ENCODE data around the gene URGCP. TPM values are rescaled to one million over a fixed set of nuclear protein-coding genes. Genes with fewer than 3 reads are reported as not detected.

Gene URGCP
- total RNA-seq, 1 experiment from 2014 or later: 26.6 TPM

DNA sequence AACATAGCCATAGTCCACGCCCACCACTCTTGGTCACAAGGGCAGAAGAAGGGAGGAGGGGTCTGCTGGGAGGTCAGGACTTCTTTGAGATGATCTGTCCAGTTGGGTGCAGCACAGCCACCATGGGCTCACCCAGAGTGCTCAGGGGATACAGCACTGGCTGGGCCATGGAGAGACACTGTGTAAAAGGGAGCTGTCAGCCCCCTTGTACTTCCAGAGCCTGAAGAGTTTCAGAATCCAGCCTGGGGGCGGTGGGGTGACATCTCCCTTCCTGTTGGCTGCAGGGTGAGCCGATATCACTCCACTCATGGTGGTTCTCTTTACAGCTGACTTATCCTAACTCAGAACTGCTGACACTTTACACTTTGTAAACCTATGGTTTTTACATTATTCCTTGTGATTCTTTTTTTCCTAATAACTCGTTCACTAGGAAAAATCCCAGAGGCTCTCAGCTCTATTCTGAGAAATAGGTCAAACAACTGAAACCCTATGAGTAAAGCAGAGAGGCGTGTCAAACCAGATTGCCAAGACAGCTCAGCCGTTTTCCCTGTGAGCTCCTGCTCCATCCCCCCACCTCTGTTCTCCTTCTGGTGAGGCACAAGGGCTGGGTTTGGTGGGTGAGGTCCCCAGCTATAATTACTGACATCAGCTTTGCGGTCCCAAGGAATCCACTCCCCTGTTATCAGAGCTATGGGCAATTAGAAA is 33.8 kb downstream of the URGCP start:
- Histone ChIP-seq H3K4me3 (ENCODE audit: low read depth, low read length, poor library complexity, severe bottlenecking) (no peak overlapping the region), H3K27me3 (replicated peaks; ENCODE audit: insufficient read depth, low read depth, low read length, poor library complexity) (no peaks in the 10 kb centered on the region), H3K27ac (ENCODE audit: low read depth, low read length, poor library complexity, severe bottlenecking) (no peak overlapping the region), H3K9me3 (ENCODE audit: low read depth, low read length, poor library complexity, severe bottlenecking) (no peaks in the 10 kb centered on the region), H3K4me1 (ENCODE audit: insufficient read depth, low read length, poor library complexity, severe bottlenecking) (peaks cover 9% of the 10 kb centered on the region), H3K36me3 (ENCODE audit: insufficient read depth, low read length, poor library complexity, severe bottlenecking) (peaks cover 10% of the 10 kb centered on the region)
- CTCF ChIA-PET: no interaction called here
- intact Hi-C loops (cut with micrococcal nuclease; ENCODE audit: unreplicated experiment): no loop called here
- TF ChIP-seq EZH2 (IDR thresholded peaks at IDR 0.05; ENCODE audit: borderline replicate concordance, low read depth, low read length, poor library complexity, severe bottlenecking): no peak
- TF ChIP-seq, protein P1, sequence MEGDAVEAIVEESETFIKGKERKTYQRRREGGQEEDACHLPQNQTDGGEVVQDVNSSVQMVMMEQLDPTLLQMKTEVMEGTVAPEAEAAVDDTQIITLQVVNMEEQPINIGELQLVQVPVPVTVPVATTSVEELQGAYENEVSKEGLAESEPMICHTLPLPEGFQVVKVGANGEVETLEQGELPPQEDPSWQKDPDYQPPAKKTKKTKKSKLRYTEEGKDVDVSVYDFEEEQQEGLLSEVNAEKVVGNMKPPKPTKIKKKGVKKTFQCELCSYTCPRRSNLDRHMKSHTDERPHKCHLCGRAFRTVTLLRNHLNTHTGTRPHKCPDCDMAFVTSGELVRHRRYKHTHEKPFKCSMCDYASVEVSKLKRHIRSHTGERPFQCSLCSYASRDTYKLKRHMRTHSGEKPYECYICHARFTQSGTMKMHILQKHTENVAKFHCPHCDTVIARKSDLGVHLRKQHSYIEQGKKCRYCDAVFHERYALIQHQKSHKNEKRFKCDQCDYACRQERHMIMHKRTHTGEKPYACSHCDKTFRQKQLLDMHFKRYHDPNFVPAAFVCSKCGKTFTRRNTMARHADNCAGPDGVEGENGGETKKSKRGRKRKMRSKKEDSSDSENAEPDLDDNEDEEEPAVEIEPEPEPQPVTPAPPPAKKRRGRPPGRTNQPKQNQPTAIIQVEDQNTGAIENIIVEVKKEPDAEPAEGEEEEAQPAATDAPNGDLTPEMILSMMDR (conservative IDR thresholded peaks at IDR 0.05; ENCODE audit: low read depth, low read length): no peak
- POLR2A ChIA-PET (ENCODE audit: low non-redundant PET): no interaction called here
- BruUV-seq (replicated peaks): no TSS peak
- no peak for DNase-seq (ENCODE audit: low spot score)

DNA sequence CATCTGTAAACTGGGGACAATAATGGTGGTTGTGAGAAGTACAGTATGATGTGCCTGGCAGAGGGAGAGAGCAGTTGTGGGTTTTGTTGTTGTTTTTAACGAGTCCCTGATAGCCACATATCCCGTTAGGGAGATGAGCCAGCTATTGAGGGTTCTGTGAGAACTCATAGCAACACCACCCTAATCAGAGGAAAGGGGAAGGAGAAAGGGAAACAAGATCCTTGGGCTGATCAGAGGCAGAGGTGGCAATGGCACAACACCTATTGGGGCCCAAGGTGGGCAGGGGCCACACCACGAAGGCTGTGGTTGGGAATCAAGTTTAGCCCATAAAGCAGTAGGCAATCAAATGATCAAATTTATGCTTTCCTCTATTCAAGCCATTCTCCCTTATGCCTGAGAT is 35.3 kb downstream of the URGCP start:
- ChIA-PET POLR2A (ENCODE audit: low non-redundant PET) (no interaction called here), CTCF (no interaction called here)
- H3K27ac ChIP-seq (ENCODE audit: low read depth, low read length, poor library complexity, severe bottlenecking): no peak overlapping the region

GRCh38 chr7:43870316-43870715 is 36.1 kb downstream of the URGCP start:
- Histone ChIP-seq H3K36me3 (ENCODE audit: insufficient read depth, low read length, poor library complexity, severe bottlenecking) (peaks cover 13% of the 10 kb centered on the region), H3K27ac (ENCODE audit: low read depth, low read length, poor library complexity, severe bottlenecking) (no peak overlapping the region), H3K27me3 (replicated peaks; ENCODE audit: insufficient read depth, low read depth, low read length, poor library complexity) (no peaks in the 10 kb centered on the region), H3K4me3 (ENCODE audit: low read depth, low read length, poor library complexity, severe bottlenecking) (no peak overlapping the region), H3K9me3 (ENCODE audit: low read depth, low read length, poor library complexity, severe bottlenecking) (no peaks in the 10 kb centered on the region), H3K4me1 (ENCODE audit: insufficient read depth, low read length, poor library complexity, severe bottlenecking) (peaks cover 9% of the 10 kb centered on the region)
- ChIA-PET POLR2A (ENCODE audit: low non-redundant PET) (no interaction called here), CTCF (no interaction called here)
- BruUV-seq (replicated peaks): no TSS peak
- TF ChIP-seq, protein P1 (conservative IDR thresholded peaks at IDR 0.05; ENCODE audit: low read depth, low read length): no peak
- no peak for TF ChIP-seq EZH2 (IDR thresholded peaks at IDR 0.05; ENCODE audit: borderline replicate concordance, low read depth, low read length, poor library complexity, severe bottlenecking)
- DNase-seq (ENCODE audit: low spot score): no peak
- intact Hi-C loops (cut with micrococcal nuclease; ENCODE audit: unreplicated experiment): no loop called here

More for the DNA sequence above, 35.3 kb downstream of the URGCP start:
- no peaks in the 10 kb centered on the region for H3K9me3 ChIP-seq (ENCODE audit: low read depth, low read length, poor library complexity, severe bottlenecking)
- peaks cover 12% of the 10 kb centered on the region for H3K36me3 ChIP-seq (ENCODE audit: insufficient read depth, low read length, poor library complexity, severe bottlenecking)
- DNase-seq (ENCODE audit: low spot score): no peak
- H3K4me1 ChIP-seq (ENCODE audit: insufficient read depth, low read length, poor library complexity, severe bottlenecking): peaks cover 9% of the 10 kb centered on the region
- no TSS peak for BruUV-seq (replicated peaks)
- intact Hi-C loops (cut with micrococcal nuclease; ENCODE audit: unreplicated experiment): no loop called here
- H3K27me3 ChIP-seq (replicated peaks; ENCODE audit: insufficient read depth, low read depth, low read length, poor library complexity): no peaks in the 10 kb centered on the region
- no peak for TF ChIP-seq EZH2 (IDR thresholded peaks at IDR 0.05; ENCODE audit: borderline replicate concordance, low read depth, low read length, poor library complexity, severe bottlenecking)
- TF ChIP-seq, protein P1 (conservative IDR thresholded peaks at IDR 0.05; ENCODE audit: low read depth, low read length): no peak
- no peak overlapping the region for H3K4me3 ChIP-seq (ENCODE audit: low read depth, low read length, poor library complexity, severe bottlenecking)
